ENCODE data around the gene CHRM2.

- TF ChIP-seq RAD21 (IDR thresholded peaks at IDR 0.05; ENCODE audit: low read length), result no peak
- TF ChIP-seq BHLHE40 (IDR thresholded peaks at IDR 0.05; ENCODE audit: low read depth, low read length), result no peak
- TF ChIP-seq MAFK (IDR thresholded peaks at IDR 0.05; ENCODE audit: low read depth, low read length), result no peak
- no peak for TF ChIP-seq CTCF (conservative IDR thresholded peaks at IDR 0.05; ENCODE audit: low read depth, low read length)
- no peak for TF ChIP-seq RCOR1 (IDR thresholded peaks at IDR 0.05; ENCODE audit: insufficient replicate concordance, low read length)
- TF ChIP-seq NFE2L2 (IDR thresholded peaks at IDR 0.05; ENCODE audit: low read depth, low read length), result no peak
- TF ChIP-seq POLR2A (IDR thresholded peaks at IDR 0.05; ENCODE audit: low read depth, low read length), result no peak
- TF ChIP-seq MXI1 (IDR thresholded peaks at IDR 0.05; ENCODE audit: borderline replicate concordance, low read depth, low read length), result no peak
- TF ChIP-seq CEBPB (IDR thresholded peaks at IDR 0.05; ENCODE audit: low read depth, low read length), result no peak
Observed at GRCh38 chr7:136976504-136977251, 108.2 kb downstream of the CHRM2 start.
